ENCODE data around the gene EMC8.

GRCh38 chr16:85751698-85752501 is 47.4 kb downstream of the EMC8 start:
- no peak for TF ChIP-seq CTCF (IDR thresholded peaks at IDR 0.05; ENCODE audit: low read depth, low read length)
- TF ChIP-seq EZH2phosphoT487 (IDR thresholded peaks at IDR 0.05; ENCODE audit: low read depth): 0 out of 2 replicates have a peak, but pooled peaks have one; percentile 27

Data from OCI-LY3 (cell line).